Stomach (tissue), 4 donors: ENCODE data around the gene TM7SF3.

Experiments used
- POLR2A ChIP-seq, 4 donors: fragments of 450-650 bp; IDR thresholded peaks; one replicate each; pipeline ENCODE4 v1.6.1; 2016; ENCODE audit warnings: antibody characterized with exemption in 4 of 4, control low read depth in 2 of 4, mild to moderate bottlenecking in 1 of 4, moderate library complexity in 1 of 4
- POLR2AphosphoS5 ChIP-seq, 3 donors: sonication (generic); formaldehyde crosslinking; IDR thresholded peaks; one replicate each; pipeline ENCODE4 v1.6.1; 2016; ENCODE audit warnings: antibody characterized with exemption in 3 of 3

DNA sequence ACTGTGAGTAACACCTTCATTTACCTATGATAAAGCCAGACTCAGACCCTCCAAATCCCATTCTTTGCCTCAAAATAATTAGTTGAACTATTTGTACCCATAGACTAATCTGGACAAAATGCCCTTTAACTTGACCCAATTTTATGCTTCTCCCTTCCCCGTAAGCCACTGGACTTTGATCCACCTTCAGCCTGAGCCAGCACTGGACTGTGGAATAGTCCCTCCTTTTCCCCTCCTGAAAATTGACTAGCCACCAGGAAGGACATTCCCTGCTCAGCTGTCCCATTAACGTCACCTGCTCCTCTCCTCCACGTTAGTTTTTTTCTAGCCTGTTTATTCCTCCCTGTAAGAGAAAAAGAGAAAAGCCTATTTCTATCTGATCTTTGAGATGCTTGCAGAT is 18.5 kb upstream of the TM7SF3 start:
- no peak for TF ChIP-seq POLR2AphosphoS5 (IDR thresholded peaks at IDR 0.05)
- TF ChIP-seq POLR2A (IDR thresholded peaks at IDR 0.05): no peak
